Spleen (tissue), 7 donors: ENCODE results near the gene CMTM6.

Experiments used
- POLR2AphosphoS5 ChIP-seq, 3 donors: sonication (generic); formaldehyde crosslinking; IDR thresholded peaks; one replicate each; pipeline ENCODE4 v1.5.1; 2017; ENCODE audit warnings: antibody characterized with exemption in 3 of 3
- TF ChIP-seq, protein P1 (sequence below), 11 experiments: fragments of 200-600 bp in 7 of 11; fragments of 450-650 bp in 4 of 11; sonication (generic) in 4 of 11; IDR thresholded peaks in 8 of 11; conservative IDR thresholded peaks in 3 of 11; 1 replicate in 7 of 11; 2 replicates in 4 of 11; pipeline versions ENCODE4 v1.4.0 to v1.8.0; 2016 to 2021; ENCODE audit warnings: antibody characterized with exemption in 11 of 11, inconsistent platforms in 4 of 11, mild to moderate bottlenecking in 1 of 11
- donor health status: DM: no; HTN: no; CAD: no; lungs with moderate emphysema.
- donor health status: DM: no; HTN: no; CAD: no.
- donor health status: DM: no; HTN: no; CAD: no.

DNA sequence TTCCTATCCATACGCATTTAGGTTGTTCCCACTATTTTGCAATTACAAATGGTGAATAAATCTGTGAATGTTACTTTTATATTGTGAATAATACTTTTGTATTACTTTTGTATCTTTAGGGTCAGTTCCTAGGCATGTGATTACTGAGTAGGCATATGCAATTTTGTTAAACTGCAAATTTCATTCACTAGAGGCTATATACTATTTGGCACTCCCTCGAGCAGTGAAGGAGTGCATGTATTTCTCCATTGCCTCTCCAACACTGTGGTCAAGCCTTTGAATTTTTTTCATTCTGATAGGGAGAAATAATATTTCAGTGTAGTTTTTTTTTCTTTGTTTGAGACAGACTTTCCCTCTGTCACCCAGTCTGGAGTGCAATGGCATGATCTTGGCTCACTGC lies 8.4 kb upstream of the CMTM6 start:
- TF ChIP-seq POLR2AphosphoS5 (IDR thresholded peaks at IDR 0.05), result no peak
- TF ChIP-seq, protein P1, sequence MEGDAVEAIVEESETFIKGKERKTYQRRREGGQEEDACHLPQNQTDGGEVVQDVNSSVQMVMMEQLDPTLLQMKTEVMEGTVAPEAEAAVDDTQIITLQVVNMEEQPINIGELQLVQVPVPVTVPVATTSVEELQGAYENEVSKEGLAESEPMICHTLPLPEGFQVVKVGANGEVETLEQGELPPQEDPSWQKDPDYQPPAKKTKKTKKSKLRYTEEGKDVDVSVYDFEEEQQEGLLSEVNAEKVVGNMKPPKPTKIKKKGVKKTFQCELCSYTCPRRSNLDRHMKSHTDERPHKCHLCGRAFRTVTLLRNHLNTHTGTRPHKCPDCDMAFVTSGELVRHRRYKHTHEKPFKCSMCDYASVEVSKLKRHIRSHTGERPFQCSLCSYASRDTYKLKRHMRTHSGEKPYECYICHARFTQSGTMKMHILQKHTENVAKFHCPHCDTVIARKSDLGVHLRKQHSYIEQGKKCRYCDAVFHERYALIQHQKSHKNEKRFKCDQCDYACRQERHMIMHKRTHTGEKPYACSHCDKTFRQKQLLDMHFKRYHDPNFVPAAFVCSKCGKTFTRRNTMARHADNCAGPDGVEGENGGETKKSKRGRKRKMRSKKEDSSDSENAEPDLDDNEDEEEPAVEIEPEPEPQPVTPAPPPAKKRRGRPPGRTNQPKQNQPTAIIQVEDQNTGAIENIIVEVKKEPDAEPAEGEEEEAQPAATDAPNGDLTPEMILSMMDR (IDR thresholded peaks at IDR 0.05 in 8 of 11, conservative IDR thresholded peaks at IDR 0.05 in 3 of 11), result no peak
